Pancreas (tissue), 10 donors: ENCODE data around the gene WLS. TPM values are rescaled to one million over a fixed set of nuclear protein-coding genes. Genes with fewer than 3 reads are reported as not detected.

ENCODE experiments used
- ATAC-seq, 4 donors: fragments of 200-7000 bp; cut with Tn5 transposase; one replicate each; pipeline versions ENCODE4 v1.8.0 to v1.9.1; 2020; ENCODE audit warnings: mild to moderate bottlenecking in 4 of 4, moderate library complexity in 4 of 4
- DNase-seq, 6 donors: peaks; one replicate each; pipeline ENCODE4 v3.0.0-alpha.2; 2020
- FAIRE-seq: peaks from 2 replicates; lab custom pipeline; 2012; peaks lifted over from hg19 to GRCh38; lab: Jason Lieb, UNC
- H3K27ac ChIP-seq, 4 donors: fragments of 200-600 bp; sonication (generic); 1 replicate in 3 of 4; 2 replicates in 1 of 4; pipeline versions ENCODE4 v1.5.0 to v1.8.0; 2020
- H3K27me3 ChIP-seq, 4 donors: fragments of 200-600 bp; one replicate each; pipeline ENCODE4 v1.8.0; 2021
- H3K36me3 ChIP-seq, 3 donors: fragments of 200-600 bp; sonication (generic) in 1 of 3; one replicate each; pipeline versions ENCODE4 v1.5.0 to v1.8.0; 2020 to 2021
- H3K4me1 ChIP-seq, 3 donors: fragments of 200-600 bp; one replicate each; pipeline ENCODE4 v1.8.0; 2021
- H3K4me3 ChIP-seq, 4 donors: fragments of 200-600 bp; sonication (generic) in 2 of 4; one replicate each; pipeline versions ENCODE4 v1.5.0 to v1.8.0; 2020 to 2021
- H3K9me3 ChIP-seq, 4 donors: fragments of 200-600 bp; one replicate each; pipeline ENCODE4 v1.8.0; 2021
- WGBS, 2 donors: extraction: QIAGEN DNeasy Blood & Tissue Kit; methylation state at CpG; one replicate each; pipeline ENCODE4 v1.1.7; 2013; 5-methylcytosine and 5-hydroxymethylcytosine counted together
- intact Hi-C, 3 donors: fragments of 100-400 bp; cut with DNase I; formaldehyde crosslinking; loops; one replicate each; pipeline versions ENCODE4 v1.11.1 to v1.14.2; 2022
- polyA plus RNA-seq, 2 donors: library from polyadenylated mRNA; stranded (reverse); fragments of 200-250 nt; gene quantifications; one replicate each; pipeline ENCODE4 v1.2.3, GENCODE V29; 2013
- total RNA-seq, 6 donors: library from RNA; stranded (reverse); fragmentation: NEBNext Ultra II Directional in 4 of 6; extraction: Animal tissue kit (Norgen Biotek cat#: 25700) in 4 of 6; gene quantifications; one replicate each; pipeline versions ENCODE4 v1.2.1 to v1.2.4, GENCODE V29; 2021 to 2023
- TF ChIP-seq, protein P1 (sequence below), 4 donors: fragments of 200-600 bp; sonication (generic) in 3 of 4; IDR thresholded peaks; one replicate each; pipeline versions ENCODE4 v1.5.0 to v1.8.0; 2021; ENCODE audit warnings: antibody characterized with exemption in 4 of 4
- donor health status: healthy with polysubstance abuse.
- donor health status: DM: no; HTN: no; CAD: no; lungs with moderate emphysema.
- donor health status: DM: no; HTN: no; CAD: no.
- donor health status: control.
- donor health status: control.
- donor health status: Bipolar disorder and iron deficiency.
- donor health status: DM: yes; HTN: yes; CAD: no.
- donor health status: DM: no; HTN: no; CAD: no.
- donor health status: DM: no; HTN: no; CAD: no.
- donor health status: DM: yes; HTN: yes; CAD: no.

The WLS gene
- total and polyA plus RNA-seq, 8 donors, result 32.5 to 121 (median 68.8) TPM

DNA sequence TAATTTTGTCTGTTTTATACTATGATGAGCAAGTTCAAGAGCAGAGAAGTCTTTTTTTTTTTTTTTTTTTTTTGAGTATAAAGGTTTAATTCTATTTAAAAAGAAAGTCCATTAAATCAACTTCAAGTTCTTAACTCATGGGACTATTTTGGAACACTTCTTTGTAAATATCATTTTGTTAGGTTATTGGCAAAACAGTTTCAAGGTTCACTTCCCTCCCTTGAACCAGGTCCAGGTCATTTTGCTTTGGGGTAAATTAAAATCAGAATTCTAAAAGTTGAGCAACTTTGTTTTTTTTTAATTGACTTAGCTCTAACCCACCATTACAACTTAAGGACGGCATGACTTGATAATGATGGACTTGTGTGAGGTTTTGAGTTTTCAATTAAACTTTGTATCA lies 72.3 kb downstream of the WLS start:
- FAIRE-seq, result no peak
- ATAC-seq, result no peak
- intact Hi-C loops, result no loop called here
- no peak for DNase-seq
- Histone ChIP-seq H3K9me3 (no peaks in the 10 kb centered on the region), H3K27me3 (no peaks in the 10 kb centered on the region), H3K4me3 (no peak overlapping the region), H3K4me1 (no peaks in the 10 kb centered on the region), H3K36me3 (peaks cover 0 to 3% (median 0%) of the 10 kb centered on the region in 3 donors), H3K27ac (no peak overlapping the region)
- TF ChIP-seq, protein P1, sequence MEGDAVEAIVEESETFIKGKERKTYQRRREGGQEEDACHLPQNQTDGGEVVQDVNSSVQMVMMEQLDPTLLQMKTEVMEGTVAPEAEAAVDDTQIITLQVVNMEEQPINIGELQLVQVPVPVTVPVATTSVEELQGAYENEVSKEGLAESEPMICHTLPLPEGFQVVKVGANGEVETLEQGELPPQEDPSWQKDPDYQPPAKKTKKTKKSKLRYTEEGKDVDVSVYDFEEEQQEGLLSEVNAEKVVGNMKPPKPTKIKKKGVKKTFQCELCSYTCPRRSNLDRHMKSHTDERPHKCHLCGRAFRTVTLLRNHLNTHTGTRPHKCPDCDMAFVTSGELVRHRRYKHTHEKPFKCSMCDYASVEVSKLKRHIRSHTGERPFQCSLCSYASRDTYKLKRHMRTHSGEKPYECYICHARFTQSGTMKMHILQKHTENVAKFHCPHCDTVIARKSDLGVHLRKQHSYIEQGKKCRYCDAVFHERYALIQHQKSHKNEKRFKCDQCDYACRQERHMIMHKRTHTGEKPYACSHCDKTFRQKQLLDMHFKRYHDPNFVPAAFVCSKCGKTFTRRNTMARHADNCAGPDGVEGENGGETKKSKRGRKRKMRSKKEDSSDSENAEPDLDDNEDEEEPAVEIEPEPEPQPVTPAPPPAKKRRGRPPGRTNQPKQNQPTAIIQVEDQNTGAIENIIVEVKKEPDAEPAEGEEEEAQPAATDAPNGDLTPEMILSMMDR (IDR thresholded peaks at IDR 0.05), result no peak
- 78 to 80% methylated on average over 1 of the region's 1 CpG for WGBS, 2 donors

- FAIRE-seq (no peak), ATAC-seq (peak in 1 of 4 donors; percentile 12)
- peaks cover 0 to 7% (median 3%) of the 10 kb centered on the region in 3 donors for H3K36me3 ChIP-seq
Measured at GRCh38 chr1:68158837-68159236, 73.5 kb downstream of the WLS start.

GRCh38 chr1:68157416-68157815 lies 74.9 kb downstream of the WLS start:
- no peak for FAIRE-seq
- Histone ChIP-seq H3K27ac (no peak overlapping the region), H3K36me3 (peaks cover 0 to 21% (median 3%) of the 10 kb centered on the region in 3 donors), H3K9me3 (no peaks in the 10 kb centered on the region), H3K4me1 (no peaks in the 10 kb centered on the region), H3K4me3 (no peak overlapping the region), H3K27me3 (no peaks in the 10 kb centered on the region)
- 95% methylated on average over 2 of the region's 2 CpGs for whole genome bisulfite sequencing, 2 donors
- intact Hi-C loops, result no loop called here
- no peak for DNase-seq
- TF ChIP-seq, protein P1 (IDR thresholded peaks at IDR 0.05), result no peak
- no peak for ATAC-seq

More at GRCh38 chr1:68158837-68159236, 73.5 kb downstream of the WLS start:
- WGBS, 2 donors, result 86 to 92% methylated on average over 8 of the region's 8 CpGs
- Histone ChIP-seq H3K9me3 (no peaks in the 10 kb centered on the region), H3K4me3 (no peak overlapping the region), H3K27me3 (no peaks in the 10 kb centered on the region), H3K4me1 (no peaks in the 10 kb centered on the region), H3K27ac (no peak overlapping the region)
- intact Hi-C loops, result no loop called here
- TF ChIP-seq, protein P1 (IDR thresholded peaks at IDR 0.05), result no peak
- no peak for DNase-seq

GRCh38 chr1:68151690-68152089 lies 80.6 kb downstream of the WLS start:
- Histone ChIP-seq H3K9me3 (no peaks in the 10 kb centered on the region), H3K4me1 (peaks cover 0 to 14% (median 1%) of the 10 kb centered on the region in 3 donors), H3K4me3 (no peak overlapping the region), H3K36me3 (peaks cover 4 to 47% (median 5%) of the 10 kb centered on the region in 3 donors), H3K27me3 (no peaks in the 10 kb centered on the region), H3K27ac (no peak overlapping the region)
- DNase-seq, result no peak
- ATAC-seq, result no peak
- no peak for FAIRE-seq
- TF ChIP-seq, protein P1 (IDR thresholded peaks at IDR 0.05), result no peak
- intact Hi-C loops, result no loop called here
- WGBS, 2 donors, result 97% methylated on average over 3 of the region's 3 CpGs

- DNase-seq, result no peak
- intact Hi-C loops, result no loop called here
- WGBS, 2 donors, result 82 to 87% methylated on average over 8 of the region's 8 CpGs
- TF ChIP-seq, protein P1 (IDR thresholded peaks at IDR 0.05), result no peak
- Histone ChIP-seq H3K4me1 (peaks cover 16 to 29% (median 17%) of the 10 kb centered on the region in 3 donors), H3K4me3 (no peak overlapping the region), H3K9me3 (no peaks in the 10 kb centered on the region), H3K36me3 (peaks cover 4 to 47% (median 5%) of the 10 kb centered on the region in 3 donors), H3K27me3 (no peaks in the 10 kb centered on the region), H3K27ac (no peak overlapping the region)
- ATAC-seq, result no peak
- no peak for FAIRE-seq
Measured at GRCh38 chr1:68149907-68150306, 82.4 kb downstream of the WLS start.
